Uterus (tissue), 4 donors: ENCODE measurements around the gene RPRD2. TPM values are rescaled to one million over a fixed set of nuclear protein-coding genes. Genes with fewer than 3 reads are reported as not detected.

ENCODE experiments used
- DNase-seq, 2 donors: peaks; one replicate each; pipeline ENCODE4 v3.0.0-alpha.2; 2019 to 2020
- H3K27ac ChIP-seq, 2 donors: fragments of 200-600 bp; sonication (generic); 1 replicate in 1 of 2; 2 replicates in 1 of 2; pipeline ENCODE4 v1.5.1; 2016 to 2018
- H3K27me3 ChIP-seq, 2 donors: fragments of 200-600 bp; sonication (generic); one replicate each; pipeline ENCODE4 v1.5.1; 2018 to 2019; ENCODE audit warnings: control low read depth in 1 of 2
- H3K36me3 ChIP-seq, 2 donors: fragments of 200-600 bp; sonication (generic); one replicate each; pipeline ENCODE4 v1.5.1; 2019; ENCODE audit warnings: control low read depth in 1 of 2
- H3K4me1 ChIP-seq, 2 donors: fragments of 200-600 bp; sonication (generic); one replicate each; pipeline ENCODE4 v1.5.1; 2018 to 2019; ENCODE audit warnings: control low read depth in 1 of 2
- H3K4me3 ChIP-seq, 2 donors: fragments of 200-600 bp; sonication (generic); 1 replicate in 1 of 2; 2 replicates in 1 of 2; pipeline ENCODE4 v1.5.1; 2018 to 2019; ENCODE audit warnings: mild to moderate bottlenecking in 1 of 2
- H3K9me3 ChIP-seq, 2 donors: fragments of 200-600 bp; sonication (generic); one replicate each; pipeline ENCODE4 v1.5.1; 2019; ENCODE audit warnings: control low read depth in 1 of 2
- CTCF ChIP-seq, 4 experiments: fragments of 200-600 bp in 2 of 4; fragments of 450-650 bp in 2 of 4; sonication (generic) in 2 of 4; IDR thresholded peaks; one replicate each; pipeline ENCODE4 v1.5.1; 2016 to 2019; ENCODE audit warnings: antibody characterized with exemption in 4 of 4, mild to moderate bottlenecking in 2 of 4, moderate library complexity in 1 of 4
- POLR2A ChIP-seq, 2 donors: fragments of 450-650 bp; IDR thresholded peaks; one replicate each; pipeline ENCODE4 v1.6.1; 2016; ENCODE audit warnings: antibody characterized with exemption in 2 of 2, mild to moderate bottlenecking in 1 of 2, moderate library complexity in 1 of 2
- intact Hi-C: fragments of 100-400 bp; cut with DNase I; formaldehyde crosslinking; loops from one replicate; pipeline ENCODE4 v1.15.1; 2023; ENCODE audit warnings: low total_unique reads
- total RNA-seq, 4 donors: library from RNA; depleted of rRNA in 3 of 4; stranded (reverse); fragments of >200 nt in 3 of 4; gene quantifications; one replicate each; pipeline versions ENCODE4 v1.1.0 to v1.2.4, GENCODE V29; 2014 to 2023
- donor health status: DM: yes; HTN: yes; CAD: no.

Gene RPRD2
- total RNA-seq, 4 donors from 2014 or later = 17.1 to 77.1 (median 37.9) TPM

DNA sequence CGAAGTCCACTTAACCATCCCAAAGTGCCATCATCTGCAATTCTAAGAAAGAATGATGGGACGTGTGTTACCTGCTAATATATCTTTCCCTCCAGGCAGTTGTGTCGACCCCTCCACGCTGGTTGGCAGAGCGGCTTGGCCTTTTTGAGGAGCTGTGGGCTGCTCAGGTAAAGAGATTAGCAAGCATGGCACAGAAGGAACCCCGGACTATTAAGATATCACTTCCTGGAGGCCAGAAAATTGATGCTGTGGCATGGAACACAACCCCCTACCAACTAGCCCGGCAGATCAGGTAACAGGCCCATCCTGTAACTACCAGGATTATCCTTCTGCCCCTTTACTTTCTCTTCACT is 123.8 kb downstream of the RPRD2 start:
- H3K27ac ChIP-seq = peak overlapping the region; percentile 73 to 79
- no peaks in the 10 kb centered on the region for H3K36me3 ChIP-seq
- intact Hi-C loops = no loop called here
- no peak for DNase-seq
- no peaks in the 10 kb centered on the region for H3K4me1 ChIP-seq
- no peaks in the 10 kb centered on the region for H3K27me3 ChIP-seq
- H3K4me3 ChIP-seq = peak overlapping the region; percentile 62 to 66
- no peaks in the 10 kb centered on the region for H3K9me3 ChIP-seq
- no peak for TF ChIP-seq POLR2A (IDR thresholded peaks at IDR 0.05)
- no peak for TF ChIP-seq CTCF (IDR thresholded peaks at IDR 0.05)

- H3K9me3 ChIP-seq = no peaks in the 10 kb centered on the region
- H3K27me3 ChIP-seq = no peaks in the 10 kb centered on the region
- no peaks in the 10 kb centered on the region for H3K4me1 ChIP-seq
- H3K27ac ChIP-seq = no peak overlapping the region
- TF ChIP-seq CTCF (IDR thresholded peaks at IDR 0.05) (no peak), POLR2A (IDR thresholded peaks at IDR 0.05) (no peak)
- intact Hi-C loops = no loop called here
- H3K36me3 ChIP-seq = no peaks in the 10 kb centered on the region
- no peak overlapping the region for H3K4me3 ChIP-seq
- no peak for DNase-seq
Measured at GRCh38 chr1:150493175-150493574, 129.2 kb downstream of the RPRD2 start.

DNA sequence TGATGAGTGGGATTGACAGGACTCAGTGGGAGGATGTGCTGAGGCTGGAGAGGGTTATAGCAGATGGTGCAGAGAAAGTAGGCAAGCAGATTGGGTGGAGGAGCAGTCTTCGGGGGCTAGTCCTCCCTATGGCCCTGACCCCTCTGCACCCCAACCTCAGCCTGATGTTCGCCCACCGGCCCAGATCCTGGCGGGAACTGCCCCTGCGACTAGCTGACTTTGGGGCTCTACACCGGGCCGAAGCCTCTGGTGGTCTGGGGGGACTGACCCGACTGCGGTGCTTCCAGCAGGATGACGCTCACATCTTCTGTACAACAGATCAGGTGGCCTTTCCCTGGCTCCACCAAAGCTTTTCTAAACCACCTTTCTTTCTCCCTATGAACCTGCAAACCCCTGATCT is 134.4 kb downstream of the RPRD2 start:
- Histone ChIP-seq H3K9me3 (no peaks in the 10 kb centered on the region), H3K36me3 (no peaks in the 10 kb centered on the region), H3K4me1 (no peaks in the 10 kb centered on the region), H3K27ac (no peak overlapping the region), H3K4me3 (no peak overlapping the region), H3K27me3 (no peaks in the 10 kb centered on the region)
- TF ChIP-seq CTCF (IDR thresholded peaks at IDR 0.05) (no peak), POLR2A (IDR thresholded peaks at IDR 0.05) (no peak)
- DNase-seq = no peak
- intact Hi-C loops = no loop called here

DNA sequence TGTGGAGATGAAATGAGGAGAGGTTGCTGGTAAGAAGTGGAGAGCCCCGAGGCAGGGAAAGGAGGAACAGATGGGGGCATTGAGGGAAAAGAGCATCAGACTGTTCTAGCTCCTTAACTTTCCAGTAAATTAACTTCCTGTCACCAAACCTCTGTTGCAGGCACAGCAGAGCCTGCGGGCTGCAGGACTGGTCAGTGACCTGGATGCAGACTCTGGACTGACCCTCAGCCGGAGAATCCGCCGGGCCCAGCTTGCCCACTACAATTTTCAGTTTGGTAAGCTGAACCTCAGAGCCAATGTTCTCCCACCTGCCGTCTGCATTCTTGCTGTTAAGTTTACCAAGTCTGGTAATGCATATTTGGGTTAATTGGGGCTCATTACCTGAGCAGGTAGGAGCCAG is 141.5 kb downstream of the RPRD2 start:
- Histone ChIP-seq H3K27ac (no peak overlapping the region), H3K9me3 (no peaks in the 10 kb centered on the region), H3K36me3 (no peaks in the 10 kb centered on the region), H3K4me3 (no peak overlapping the region), H3K4me1 (no peaks in the 10 kb centered on the region), H3K27me3 (no peaks in the 10 kb centered on the region)
- intact Hi-C loops = no loop called here
- DNase-seq = no peak
- TF ChIP-seq CTCF (IDR thresholded peaks at IDR 0.05) (no peak), POLR2A (IDR thresholded peaks at IDR 0.05) (no peak)

DNA sequence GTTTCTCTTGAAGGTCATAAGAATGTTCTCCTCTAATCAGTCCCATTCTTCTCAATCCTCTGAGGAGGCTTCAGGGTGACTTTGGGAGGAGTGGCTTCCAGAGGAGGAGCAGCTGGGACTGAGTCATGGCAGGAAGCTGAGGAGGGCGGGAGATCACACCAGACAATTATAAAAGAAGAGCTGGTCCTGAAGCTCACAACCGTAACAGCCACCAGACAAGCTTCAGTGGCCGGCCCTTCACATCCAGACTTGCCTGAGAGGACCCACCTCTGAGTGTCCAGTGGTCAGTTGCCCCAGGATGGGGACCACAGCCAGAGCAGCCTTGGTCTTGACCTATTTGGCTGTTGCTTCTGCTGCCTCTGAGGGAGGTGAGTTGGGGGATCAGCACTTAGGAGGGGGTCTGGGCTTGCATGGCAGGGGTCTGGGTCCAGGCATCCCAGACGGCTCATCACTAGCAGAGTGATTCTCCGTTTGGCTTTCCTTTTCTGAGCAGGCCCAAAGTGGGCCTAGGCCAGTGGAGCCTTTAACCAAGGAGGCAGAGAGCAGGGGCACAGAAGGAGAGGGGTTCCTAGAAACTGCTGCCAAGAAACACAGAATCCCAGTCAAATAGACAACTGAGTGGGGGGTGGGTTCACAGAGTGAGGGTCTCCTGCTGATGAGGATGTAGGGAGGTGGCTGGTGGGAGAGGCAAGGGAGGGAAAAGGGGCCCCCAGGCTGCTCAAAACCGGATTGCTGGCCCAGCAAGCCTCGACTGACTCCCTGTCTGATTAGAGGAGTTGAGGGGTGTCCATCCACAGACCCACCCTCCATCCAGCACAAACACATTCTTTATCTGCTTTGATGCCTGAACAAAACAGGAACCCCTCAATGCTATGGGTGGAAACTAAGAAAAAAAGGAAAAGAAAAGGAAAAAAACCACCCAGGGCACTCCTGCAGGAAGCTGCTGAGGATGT is 144.2 kb downstream of the RPRD2 start, which contains the start of gene ECM1:
ECM1 (plus strand) TSS at position 198 of the 953 bp plus-strand sequence; CDS start at position 299, 101 bp downstream.
- H3K4me1 ChIP-seq = no peaks in the 10 kb centered on the region
- peak; percentile 61 to 68 for DNase-seq
- no peaks in the 10 kb centered on the region for H3K36me3 ChIP-seq
- H3K27ac ChIP-seq = peak within 1 kb of the TSS; percentile 73 to 78
- H3K9me3 ChIP-seq = no peaks in the 10 kb centered on the region
- intact Hi-C loops = no loop called here
- no peak within 1 kb of the TSS for H3K4me3 ChIP-seq
- TF ChIP-seq POLR2A (IDR thresholded peaks at IDR 0.05) (peak in 1 of 2 donors; percentile 23), CTCF (IDR thresholded peaks at IDR 0.05) (no peak)
- no peaks in the 10 kb centered on the region for H3K27me3 ChIP-seq
